Gastrocnemius medialis (tissue), 4 donors: ENCODE measurements around the gene AMPH. TPM values are rescaled to one million over a fixed set of nuclear protein-coding genes. Genes with fewer than 3 reads are reported as not detected.

Source experiments
- ATAC-seq, 2 donors: fragments of 150-250 bp; one replicate each; pipeline ENCODE4 v1.9.1; 2016
- DNase-seq, 2 donors: peaks; one replicate each; pipeline ENCODE4 v3.0.0-alpha.2; 2019
- H3K27ac ChIP-seq, 4 donors: fragments of 200-600 bp; sonication (generic); 1 replicate in 1 of 4; 2 replicates in 3 of 4; pipeline ENCODE4 v1.5.1; 2016 to 2018; ENCODE audit warnings: mild to moderate bottlenecking in 2 of 4, moderate library complexity in 1 of 4
- H3K27me3 ChIP-seq, 3 donors: fragments of 200-600 bp; sonication (generic) in 2 of 3; 1 replicate in 1 of 3; 2 replicates in 2 of 3; pipeline versions ENCODE4 v1.5.1 to v1.6.0; 2016 to 2019; ENCODE audit warnings: mild to moderate bottlenecking in 1 of 3, moderate library complexity in 1 of 3
- H3K36me3 ChIP-seq, 2 donors: fragments of 200-600 bp; sonication (generic) in 1 of 2; one replicate each; pipeline ENCODE4 v1.5.1; 2017 to 2018
- H3K4me1 ChIP-seq, 2 donors: fragments of 200-600 bp; sonication (generic) in 1 of 2; one replicate each; pipeline ENCODE4 v1.5.1; 2016 to 2017; ENCODE audit warnings: mild to moderate bottlenecking in 2 of 2
- H3K4me3 ChIP-seq, 4 donors: fragments of 200-600 bp; sonication (generic) in 3 of 4; 1 replicate in 1 of 4; 2 replicates in 3 of 4; pipeline ENCODE4 v1.5.1; 2016 to 2019; ENCODE audit warnings: mild to moderate bottlenecking in 2 of 4
- H3K9me3 ChIP-seq, 3 donors: fragments of 200-600 bp; sonication (generic) in 2 of 3; 1 replicate in 1 of 3; 2 replicates in 2 of 3; pipeline ENCODE4 v1.5.1; 2016 to 2019
- POLR2A ChIP-seq, 2 donors: fragments of 450-650 bp; IDR thresholded peaks; one replicate each; pipeline ENCODE4 v1.6.1; 2017; ENCODE audit warnings: antibody characterized with exemption in 2 of 2, mild to moderate bottlenecking in 2 of 2, moderate library complexity in 2 of 2
- in situ Hi-C, 4 donors: fragments of 200-750 bp; cut with MboI; loops; one replicate each; pipeline versions ENCODE4 v1.15.0 to v1.8.0; 2017; ENCODE audit warnings: low sequenced_read_pairs in 4 of 4
- intact Hi-C: fragments of 100-400 bp; cut with DNase I; formaldehyde crosslinking; loops from one replicate; pipeline ENCODE4 v1.15.1; 2023; ENCODE audit warnings: low total_unique reads
- total RNA-seq, 4 donors: library from RNA; depleted of rRNA; stranded (reverse); fragments of >200 nt; gene quantifications; one replicate each; pipeline versions ENCODE4 v1.1.0 to v1.2.3, GENCODE V29; 2016
- TF ChIP-seq, protein P1 (sequence below), 5 experiments: fragments of 450-650 bp in 3 of 5; fragments of 200-600 bp in 2 of 5; sonication (generic) in 2 of 5; IDR thresholded peaks in 4 of 5; conservative IDR thresholded peaks in 1 of 5; 1 replicate in 4 of 5; 2 replicates in 1 of 5; pipeline ENCODE4 v1.5.1; 2016 to 2019; ENCODE audit warnings: antibody characterized with exemption in 5 of 5, mild to moderate bottlenecking in 3 of 5, moderate library complexity in 3 of 5

AMPH gene
- total RNA-seq, 4 donors from 2014 or later: 1.8 to 8.3 (median 5.2) TPM

GRCh38 chr7:38607466-38607865 lies 23.7 kb downstream of the AMPH start:
- DNase-seq (no peak), ATAC-seq (no peak)
- no peak for TF ChIP-seq POLR2A (IDR thresholded peaks at IDR 0.05)
- TF ChIP-seq, protein P1, sequence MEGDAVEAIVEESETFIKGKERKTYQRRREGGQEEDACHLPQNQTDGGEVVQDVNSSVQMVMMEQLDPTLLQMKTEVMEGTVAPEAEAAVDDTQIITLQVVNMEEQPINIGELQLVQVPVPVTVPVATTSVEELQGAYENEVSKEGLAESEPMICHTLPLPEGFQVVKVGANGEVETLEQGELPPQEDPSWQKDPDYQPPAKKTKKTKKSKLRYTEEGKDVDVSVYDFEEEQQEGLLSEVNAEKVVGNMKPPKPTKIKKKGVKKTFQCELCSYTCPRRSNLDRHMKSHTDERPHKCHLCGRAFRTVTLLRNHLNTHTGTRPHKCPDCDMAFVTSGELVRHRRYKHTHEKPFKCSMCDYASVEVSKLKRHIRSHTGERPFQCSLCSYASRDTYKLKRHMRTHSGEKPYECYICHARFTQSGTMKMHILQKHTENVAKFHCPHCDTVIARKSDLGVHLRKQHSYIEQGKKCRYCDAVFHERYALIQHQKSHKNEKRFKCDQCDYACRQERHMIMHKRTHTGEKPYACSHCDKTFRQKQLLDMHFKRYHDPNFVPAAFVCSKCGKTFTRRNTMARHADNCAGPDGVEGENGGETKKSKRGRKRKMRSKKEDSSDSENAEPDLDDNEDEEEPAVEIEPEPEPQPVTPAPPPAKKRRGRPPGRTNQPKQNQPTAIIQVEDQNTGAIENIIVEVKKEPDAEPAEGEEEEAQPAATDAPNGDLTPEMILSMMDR (IDR thresholded peaks at IDR 0.05 in 4 of 5, conservative IDR thresholded peaks at IDR 0.05 in 1 of 5): no peak
- H3K27ac ChIP-seq: no peak overlapping the region
- no peaks in the 10 kb centered on the region for H3K9me3 ChIP-seq
- no peaks in the 10 kb centered on the region for H3K27me3 ChIP-seq
- intact Hi-C loops (no loop called here), in situ Hi-C loops (no loop called here)
- H3K36me3 ChIP-seq: no peaks in the 10 kb centered on the region
- H3K4me1 ChIP-seq: no peaks in the 10 kb centered on the region
- no peak overlapping the region for H3K4me3 ChIP-seq

DNA sequence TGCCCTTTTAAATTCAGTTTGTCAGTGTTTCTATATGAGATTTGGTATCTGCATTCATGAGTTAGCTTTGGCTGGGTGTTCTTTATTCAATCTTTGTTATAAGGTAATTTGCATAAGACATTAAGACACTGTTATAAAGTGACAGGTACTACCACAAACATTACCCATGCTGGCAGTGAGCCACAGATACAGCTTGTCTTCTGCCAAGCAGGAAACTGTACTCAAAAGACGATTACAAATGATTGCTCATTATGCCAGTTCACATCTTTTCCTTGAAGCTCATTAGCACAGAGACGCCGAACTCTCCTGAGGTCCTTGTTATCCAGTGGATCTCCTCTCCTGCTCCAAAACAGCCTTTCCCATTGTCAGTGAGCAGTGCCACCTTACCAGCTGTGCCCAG lies 30.4 kb downstream of the AMPH start:
- in situ Hi-C loops (no loop called here), intact Hi-C loops (no loop called here)
- Histone ChIP-seq H3K27me3 (no peaks in the 10 kb centered on the region), H3K27ac (no peak overlapping the region), H3K4me1 (no peaks in the 10 kb centered on the region), H3K4me3 (no peak overlapping the region), H3K36me3 (no peaks in the 10 kb centered on the region), H3K9me3 (no peaks in the 10 kb centered on the region)
- DNase-seq (no peak), ATAC-seq (no peak)
- TF ChIP-seq POLR2A (IDR thresholded peaks at IDR 0.05): no peak
- TF ChIP-seq, protein P1 (IDR thresholded peaks at IDR 0.05 in 4 of 5, conservative IDR thresholded peaks at IDR 0.05 in 1 of 5): no peak

DNA sequence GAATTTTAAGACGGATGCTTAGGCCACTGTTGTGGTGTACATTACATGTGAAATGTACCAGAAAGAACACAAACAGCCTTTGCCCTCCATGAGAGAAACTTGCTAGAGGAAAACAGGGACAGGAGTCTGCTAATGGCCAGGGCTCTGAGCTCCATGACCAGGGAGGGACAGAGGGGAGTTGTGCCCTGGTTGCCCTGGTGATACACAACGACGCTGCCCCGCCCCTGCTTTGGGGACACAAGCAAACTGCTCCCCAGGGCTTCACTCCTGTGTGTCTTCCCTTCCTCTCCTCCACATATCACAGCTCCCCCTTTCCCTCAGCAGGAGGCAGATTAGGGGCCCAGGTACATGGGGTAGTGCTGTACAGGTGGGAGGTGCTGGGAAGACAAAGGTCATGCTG lies 36.2 kb downstream of the AMPH start:
- intact Hi-C loops: no loop called here
- H3K36me3 ChIP-seq: no peaks in the 10 kb centered on the region
- no peaks in the 10 kb centered on the region for H3K4me1 ChIP-seq
- in situ Hi-C loops: no loop called here
- no peaks in the 10 kb centered on the region for H3K27me3 ChIP-seq
- H3K27ac ChIP-seq: no peak overlapping the region
- no peaks in the 10 kb centered on the region for H3K9me3 ChIP-seq
- H3K4me3 ChIP-seq: no peak overlapping the region
- TF ChIP-seq, protein P1 (IDR thresholded peaks at IDR 0.05 in 4 of 5, conservative IDR thresholded peaks at IDR 0.05 in 1 of 5): no peak
- no peak for TF ChIP-seq POLR2A (IDR thresholded peaks at IDR 0.05)
- ATAC-seq (no peak), DNase-seq (no peak)

DNA sequence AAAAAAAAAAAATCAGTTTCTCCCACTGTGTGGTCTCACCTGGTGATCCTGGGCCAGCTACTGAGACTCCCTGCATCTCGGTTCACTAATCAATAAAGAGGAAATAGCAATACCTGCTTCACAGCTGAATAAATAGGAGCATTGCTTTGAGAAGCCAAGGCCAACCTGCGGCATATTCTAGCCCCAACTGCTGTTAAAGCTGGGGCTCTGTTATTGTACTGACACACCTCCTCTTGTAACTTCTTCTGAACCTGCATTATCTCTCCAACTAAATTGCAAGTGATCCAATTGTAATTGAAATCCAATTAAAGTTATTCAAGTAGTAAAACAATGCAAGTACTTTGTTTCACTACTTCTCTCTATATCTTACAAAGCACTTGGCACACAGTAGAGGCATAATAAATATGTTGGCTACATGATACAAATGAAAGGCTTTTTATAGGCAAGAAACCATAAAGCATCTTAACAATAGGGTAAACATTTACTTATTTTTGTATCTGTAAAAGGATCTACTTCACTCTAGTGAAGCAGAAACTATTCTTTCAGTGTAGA lies 38.4 kb downstream of the AMPH start:
- ATAC-seq (no peak), DNase-seq (no peak)
- no peaks in the 10 kb centered on the region for H3K4me1 ChIP-seq
- no peak overlapping the region for H3K4me3 ChIP-seq
- no peaks in the 10 kb centered on the region for H3K36me3 ChIP-seq
- in situ Hi-C loops (no loop called here), intact Hi-C loops (no loop called here)
- no peak overlapping the region for H3K27ac ChIP-seq
- H3K27me3 ChIP-seq: no peaks in the 10 kb centered on the region
- H3K9me3 ChIP-seq: no peaks in the 10 kb centered on the region
- TF ChIP-seq, protein P1 (IDR thresholded peaks at IDR 0.05 in 4 of 5, conservative IDR thresholded peaks at IDR 0.05 in 1 of 5): no peak
